ENCODE data around the gene NOS1AP. TPM values are rescaled to one million over a fixed set of nuclear protein-coding genes. Genes with fewer than 3 reads are reported as not detected.

NOS1AP gene
- polyA plus RNA-seq, 3 donors: 0.12 TPM; not detected in 2

- no peak overlapping the region for H3K4me3 Mint-ChIP-seq
- Histone ChIP-seq H3K4me3 (replicated peaks in 1 of 3; ENCODE audit: low read depth in 2 of 3, low read length in 3 of 3) (no peak overlapping the region), H2AFZ (ENCODE audit: insufficient read depth, low read depth, low read length, poor library complexity, severe bottlenecking) (no peak overlapping the region), H3K36me3 (replicated peaks in 1 of 2; ENCODE audit: control insufficient read depth in 1 of 2, insufficient read depth in 2 of 2, low read length in 2 of 2) (peaks cover 0 to 5% of the 10 kb centered on the region in 2 donors), H4K20me1 (ENCODE audit: insufficient read depth, low read length) (no peaks in the 10 kb centered on the region), H3K27ac (ENCODE audit: low read depth in 1 of 2, low read length in 2 of 2) (no peak overlapping the region), H3K27me3 (ENCODE audit: control insufficient read depth in 2 of 2, insufficient read depth in 2 of 2, low read length in 2 of 2) (no peaks in the 10 kb centered on the region), H3K4me2 (replicated peaks; ENCODE audit: extremely low read depth, low read length, poor library complexity, severe bottlenecking) (no peak overlapping the region), H3K9ac (ENCODE audit: insufficient read depth, low read length, poor library complexity, severe bottlenecking) (no peak overlapping the region), H3K79me2 (ENCODE audit: insufficient read depth, low read length) (no peaks in the 10 kb centered on the region), H3K4me1 (ENCODE audit: control insufficient read depth in 1 of 2, insufficient read depth in 2 of 2, low read length in 2 of 2) (no peaks in the 10 kb centered on the region), H3K9me3 (replicated peaks in 1 of 2; ENCODE audit: control insufficient read depth in 1 of 2, insufficient read depth in 1 of 2, low read length in 2 of 2) (no peaks in the 10 kb centered on the region)
- 93% methylated on average over 6 of the region's 7 CpGs for WGBS (ENCODE audit: insufficient coverage)
- H3K27ac Mint-ChIP-seq: no peak overlapping the region
- no peak for TF ChIP-seq CTCF (IDR thresholded peaks at IDR 0.05)
- H3K36me3 Mint-ChIP-seq: peaks cover 0 to 6% of the 10 kb centered on the region in 2 donors
- peaks cover 0 to 2% (median 0%) of the 10 kb centered on the region in 7 donors for H3K9me3 Mint-ChIP-seq
- intact Hi-C loops (cut with micrococcal nuclease): no loop called here
- no peak for DNase-seq
- peaks cover 1 to 5% (median 4%) of the 10 kb centered on the region in 3 donors for H3K27me3 Mint-ChIP-seq (ENCODE audit: low read depth in 3 of 3)
- no peaks in the 10 kb centered on the region for H3K4me1 Mint-ChIP-seq
Observed at GRCh38 chr1:162369571-162369970, 300.1 kb downstream of the NOS1AP start.

- WGBS (ENCODE audit: insufficient coverage): 100% methylated on average over 1 of the region's 1 CpG
- no peaks in the 10 kb centered on the region for H3K27me3 ChIP-seq (ENCODE audit: control insufficient read depth in 2 of 2, insufficient read depth in 2 of 2, low read length in 2 of 2)
- no peak overlapping the region for H3K27ac ChIP-seq (ENCODE audit: low read depth in 1 of 2, low read length in 2 of 2)
- peaks cover 0 to 6% of the 10 kb centered on the region in 2 donors for H3K36me3 Mint-ChIP-seq
- TF ChIP-seq CTCF (IDR thresholded peaks at IDR 0.05): no peak
- H3K36me3 ChIP-seq (replicated peaks in 1 of 2; ENCODE audit: control insufficient read depth in 1 of 2, insufficient read depth in 2 of 2, low read length in 2 of 2): peaks cover 0 to 5% of the 10 kb centered on the region in 2 donors
- H3K4me1 ChIP-seq (ENCODE audit: control insufficient read depth in 1 of 2, insufficient read depth in 2 of 2, low read length in 2 of 2): no peaks in the 10 kb centered on the region
- H3K9me3 Mint-ChIP-seq: peaks cover 0 to 2% (median 0%) of the 10 kb centered on the region in 7 donors
- peaks cover 1 to 5% (median 2%) of the 10 kb centered on the region in 3 donors for H3K27me3 Mint-ChIP-seq (ENCODE audit: low read depth in 3 of 3)
- no peaks in the 10 kb centered on the region for H3K4me1 Mint-ChIP-seq
- no peak overlapping the region for H3K9ac ChIP-seq (ENCODE audit: insufficient read depth, low read length, poor library complexity, severe bottlenecking)
- H2AFZ ChIP-seq (ENCODE audit: insufficient read depth, low read depth, low read length, poor library complexity, severe bottlenecking): no peak overlapping the region
- intact Hi-C loops (cut with micrococcal nuclease): no loop called here
- no peak overlapping the region for H3K4me2 ChIP-seq (replicated peaks; ENCODE audit: extremely low read depth, low read length, poor library complexity, severe bottlenecking)
- no peaks in the 10 kb centered on the region for H3K9me3 ChIP-seq (replicated peaks in 1 of 2; ENCODE audit: control insufficient read depth in 1 of 2, insufficient read depth in 1 of 2, low read length in 2 of 2)
- H3K4me3 ChIP-seq (replicated peaks in 1 of 3; ENCODE audit: low read depth in 2 of 3, low read length in 3 of 3): no peak overlapping the region
- no peak overlapping the region for H3K4me3 Mint-ChIP-seq
- DNase-seq: no peak
- no peaks in the 10 kb centered on the region for H4K20me1 ChIP-seq (ENCODE audit: insufficient read depth, low read length)
- no peaks in the 10 kb centered on the region for H3K79me2 ChIP-seq (ENCODE audit: insufficient read depth, low read length)
- H3K27ac Mint-ChIP-seq: no peak overlapping the region
Observed at GRCh38 chr1:162370161-162370560, 300.7 kb downstream of the NOS1AP start.
